Body of pancreas (tissue), 4 donors: ENCODE measurements around the gene AKT1.

Source experiments
- CTCF ChIP-seq, 7 experiments: fragments of 450-650 bp in 4 of 7; fragments of 200-600 bp in 3 of 7; sonication (generic) in 3 of 7; IDR thresholded peaks; one replicate each; pipeline ENCODE4 v1.5.1; 2016 to 2019; ENCODE audit warnings: antibody characterized with exemption in 7 of 7
- POLR2A ChIP-seq, 3 donors: fragments of 450-650 bp; IDR thresholded peaks; one replicate each; pipeline ENCODE4 v1.6.1; 2016; ENCODE audit warnings: antibody characterized with exemption in 3 of 3, mild to moderate bottlenecking in 2 of 3

GRCh38 chr14:104750056-104750752 lies 45.3 kb downstream of the AKT1 start:
- TF ChIP-seq CTCF (IDR thresholded peaks at IDR 0.05) (no peak), POLR2A (IDR thresholded peaks at IDR 0.05) (no peak)
